Measurements from ENCODE around the gene SOX30.

DNA sequence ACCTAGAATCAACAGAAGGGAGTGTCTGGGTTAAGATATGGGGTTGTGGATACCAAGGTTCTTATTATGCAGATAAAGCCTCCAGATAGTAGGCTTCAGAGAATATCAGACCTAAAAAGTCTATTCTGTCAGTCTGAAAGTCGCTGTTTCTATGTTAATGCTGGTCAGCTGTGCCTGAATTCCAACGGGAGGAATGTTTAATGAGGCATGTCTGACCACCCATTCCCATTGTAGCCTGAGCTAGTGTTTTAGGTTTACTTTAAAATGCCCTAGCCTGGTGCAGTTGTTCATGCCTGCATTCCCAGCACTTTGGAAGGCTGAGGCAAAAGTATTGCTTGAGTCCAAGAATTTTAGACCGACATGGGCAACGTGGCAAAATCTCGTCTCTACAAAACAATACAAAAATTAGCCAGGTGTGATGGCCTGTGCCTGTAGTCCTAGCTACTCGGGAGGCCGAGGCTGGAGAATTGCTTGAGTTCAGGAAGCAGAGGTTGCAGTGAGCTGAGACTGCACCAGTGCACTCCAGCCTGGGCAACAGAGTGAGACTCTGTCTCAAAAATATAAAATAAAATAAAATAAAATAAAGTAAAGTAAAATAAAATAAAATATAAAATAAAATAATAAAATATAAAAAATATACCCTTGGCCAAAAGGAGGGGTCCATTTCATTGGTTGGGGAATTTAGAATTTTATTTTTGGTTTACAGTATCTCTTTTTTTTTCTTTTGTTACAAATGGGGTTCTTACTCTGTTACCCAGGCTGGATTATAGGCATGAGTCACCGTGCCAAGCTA, 7.8 kb upstream of the SOX30 start:
- no peak for TF ChIP-seq TAF1 (conservative IDR thresholded peaks at IDR 0.05)
- TF ChIP-seq, protein P1, sequence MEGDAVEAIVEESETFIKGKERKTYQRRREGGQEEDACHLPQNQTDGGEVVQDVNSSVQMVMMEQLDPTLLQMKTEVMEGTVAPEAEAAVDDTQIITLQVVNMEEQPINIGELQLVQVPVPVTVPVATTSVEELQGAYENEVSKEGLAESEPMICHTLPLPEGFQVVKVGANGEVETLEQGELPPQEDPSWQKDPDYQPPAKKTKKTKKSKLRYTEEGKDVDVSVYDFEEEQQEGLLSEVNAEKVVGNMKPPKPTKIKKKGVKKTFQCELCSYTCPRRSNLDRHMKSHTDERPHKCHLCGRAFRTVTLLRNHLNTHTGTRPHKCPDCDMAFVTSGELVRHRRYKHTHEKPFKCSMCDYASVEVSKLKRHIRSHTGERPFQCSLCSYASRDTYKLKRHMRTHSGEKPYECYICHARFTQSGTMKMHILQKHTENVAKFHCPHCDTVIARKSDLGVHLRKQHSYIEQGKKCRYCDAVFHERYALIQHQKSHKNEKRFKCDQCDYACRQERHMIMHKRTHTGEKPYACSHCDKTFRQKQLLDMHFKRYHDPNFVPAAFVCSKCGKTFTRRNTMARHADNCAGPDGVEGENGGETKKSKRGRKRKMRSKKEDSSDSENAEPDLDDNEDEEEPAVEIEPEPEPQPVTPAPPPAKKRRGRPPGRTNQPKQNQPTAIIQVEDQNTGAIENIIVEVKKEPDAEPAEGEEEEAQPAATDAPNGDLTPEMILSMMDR (IDR thresholded peaks at IDR 0.05; ENCODE audit: low read depth, low read length, missing input control): no peak
- TF ChIP-seq, protein P2, sequence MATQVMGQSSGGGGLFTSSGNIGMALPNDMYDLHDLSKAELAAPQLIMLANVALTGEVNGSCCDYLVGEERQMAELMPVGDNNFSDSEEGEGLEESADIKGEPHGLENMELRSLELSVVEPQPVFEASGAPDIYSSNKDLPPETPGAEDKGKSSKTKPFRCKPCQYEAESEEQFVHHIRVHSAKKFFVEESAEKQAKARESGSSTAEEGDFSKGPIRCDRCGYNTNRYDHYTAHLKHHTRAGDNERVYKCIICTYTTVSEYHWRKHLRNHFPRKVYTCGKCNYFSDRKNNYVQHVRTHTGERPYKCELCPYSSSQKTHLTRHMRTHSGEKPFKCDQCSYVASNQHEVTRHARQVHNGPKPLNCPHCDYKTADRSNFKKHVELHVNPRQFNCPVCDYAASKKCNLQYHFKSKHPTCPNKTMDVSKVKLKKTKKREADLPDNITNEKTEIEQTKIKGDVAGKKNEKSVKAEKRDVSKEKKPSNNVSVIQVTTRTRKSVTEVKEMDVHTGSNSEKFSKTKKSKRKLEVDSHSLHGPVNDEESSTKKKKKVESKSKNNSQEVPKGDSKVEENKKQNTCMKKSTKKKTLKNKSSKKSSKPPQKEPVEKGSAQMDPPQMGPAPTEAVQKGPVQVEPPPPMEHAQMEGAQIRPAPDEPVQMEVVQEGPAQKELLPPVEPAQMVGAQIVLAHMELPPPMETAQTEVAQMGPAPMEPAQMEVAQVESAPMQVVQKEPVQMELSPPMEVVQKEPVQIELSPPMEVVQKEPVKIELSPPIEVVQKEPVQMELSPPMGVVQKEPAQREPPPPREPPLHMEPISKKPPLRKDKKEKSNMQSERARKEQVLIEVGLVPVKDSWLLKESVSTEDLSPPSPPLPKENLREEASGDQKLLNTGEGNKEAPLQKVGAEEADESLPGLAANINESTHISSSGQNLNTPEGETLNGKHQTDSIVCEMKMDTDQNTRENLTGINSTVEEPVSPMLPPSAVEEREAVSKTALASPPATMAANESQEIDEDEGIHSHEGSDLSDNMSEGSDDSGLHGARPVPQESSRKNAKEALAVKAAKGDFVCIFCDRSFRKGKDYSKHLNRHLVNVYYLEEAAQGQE (IDR thresholded peaks at IDR 0.05): no peak
- TF ChIP-seq JUND (IDR thresholded peaks at IDR 0.05): no peak
- TF ChIP-seq GABPA (IDR thresholded peaks at IDR 0.05 in 1 of 2, conservative IDR thresholded peaks at IDR 0.05 in 1 of 2): no peak
- TF ChIP-seq RAD21 (IDR thresholded peaks at IDR 0.05): no peak
- TF ChIP-seq FOXA1 (IDR thresholded peaks at IDR 0.05): no peak
- TF ChIP-seq, protein P3, sequence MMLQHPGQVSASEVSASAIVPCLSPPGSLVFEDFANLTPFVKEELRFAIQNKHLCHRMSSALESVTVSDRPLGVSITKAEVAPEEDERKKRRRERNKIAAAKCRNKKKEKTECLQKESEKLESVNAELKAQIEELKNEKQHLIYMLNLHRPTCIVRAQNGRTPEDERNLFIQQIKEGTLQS (IDR thresholded peaks at IDR 0.05): no peak
- TF ChIP-seq HNF4G (IDR thresholded peaks at IDR 0.05): no peak
- TF ChIP-seq SP1 (IDR thresholded peaks at IDR 0.05): no peak

All from liver (tissue), 3 donors.